HT-29 (cell line): ENCODE measurements around the gene MLLT1. TPM values are rescaled to one million over a fixed set of nuclear protein-coding genes. Genes with fewer than 3 reads are reported as not detected.

Experiments
- DNase-seq: peaks from one replicate; pipeline ENCODE4 v3.0.0-alpha.2; 2015; ENCODE audit warnings: low spot score
- total RNA-seq: library from RNA; depleted of rRNA; stranded (reverse); fragments of >200 nt; shearing (Covaris generic); gene quantifications from 2 replicates; pipeline ENCODE4 v1.2.3, GENCODE V29; 2014

MLLT1 gene
- total RNA-seq, 1 experiment from 2014 or later: 27.4 TPM

DNA sequence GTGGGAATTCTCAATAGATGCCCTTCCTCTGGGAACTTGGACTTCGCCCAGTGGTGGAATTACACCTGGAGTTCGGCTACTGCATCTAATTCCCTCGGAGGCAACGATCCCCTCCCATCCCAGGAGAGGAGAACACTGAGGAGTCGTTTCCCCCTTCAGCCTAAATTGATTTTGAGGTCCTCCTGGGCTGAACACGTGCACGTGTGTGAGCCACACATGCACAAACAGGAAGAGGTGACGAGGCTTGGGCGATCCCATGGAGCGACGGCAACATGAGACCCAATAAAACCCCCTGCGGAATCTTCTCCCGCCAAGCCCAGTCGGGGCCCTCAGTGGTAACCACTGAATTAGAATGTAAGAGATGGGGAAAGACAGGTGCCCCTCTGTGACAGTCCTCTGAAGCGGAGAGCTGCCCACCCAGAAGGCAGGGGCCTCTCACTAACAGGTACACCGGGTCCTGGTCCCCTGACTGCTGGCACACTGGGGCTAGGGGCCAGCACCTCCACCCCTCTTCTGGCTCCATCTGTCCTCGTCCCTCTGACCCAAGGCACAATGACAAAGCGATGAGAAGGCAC is 4.5 kb downstream of the MLLT1 start:
- no peak for DNase-seq

GRCh38 chr19:6274756-6275155 is 5.0 kb downstream of the MLLT1 start:
- DNase-seq: no peak

GRCh38 chr19:6273701-6274601 is 5.8 kb downstream of the MLLT1 start:
- peak; percentile 12 for DNase-seq

DNA sequence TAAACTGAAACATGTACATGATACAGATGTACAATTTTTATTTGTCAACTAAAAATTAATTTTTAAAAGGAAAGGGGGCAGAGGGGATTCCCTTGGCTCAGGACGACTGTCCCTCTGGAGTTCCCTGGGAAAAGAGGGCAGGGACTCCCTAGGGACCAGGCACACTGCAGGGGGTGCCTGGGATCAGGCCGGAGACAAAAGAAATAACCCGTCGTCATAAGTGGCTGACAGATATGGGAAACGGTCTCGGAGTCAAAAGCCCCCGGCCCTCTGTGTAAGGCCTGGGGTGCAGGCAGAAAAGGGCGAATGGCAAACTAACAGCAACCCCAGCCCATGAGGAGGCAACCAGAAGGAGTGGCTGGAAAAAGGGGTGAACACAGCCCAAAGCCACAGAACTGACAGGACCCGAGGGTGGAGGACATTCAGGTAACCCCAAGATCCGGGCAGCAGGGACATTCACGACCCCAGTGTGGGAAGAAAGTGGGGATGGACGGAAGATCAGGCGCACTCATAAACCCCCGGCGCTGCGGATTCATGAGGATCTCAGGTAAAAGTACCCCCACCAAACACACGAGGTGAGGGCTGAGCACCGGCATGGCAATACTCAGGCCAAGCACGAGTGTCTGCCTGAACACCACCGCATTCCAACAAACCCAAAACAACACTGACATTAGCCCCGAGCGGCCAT is 6.7 kb downstream of the MLLT1 start:
- DNase-seq: no peak

GRCh38 chr19:6272411-6272791 is 7.4 kb downstream of the MLLT1 start:
- no peak for DNase-seq

DNA sequence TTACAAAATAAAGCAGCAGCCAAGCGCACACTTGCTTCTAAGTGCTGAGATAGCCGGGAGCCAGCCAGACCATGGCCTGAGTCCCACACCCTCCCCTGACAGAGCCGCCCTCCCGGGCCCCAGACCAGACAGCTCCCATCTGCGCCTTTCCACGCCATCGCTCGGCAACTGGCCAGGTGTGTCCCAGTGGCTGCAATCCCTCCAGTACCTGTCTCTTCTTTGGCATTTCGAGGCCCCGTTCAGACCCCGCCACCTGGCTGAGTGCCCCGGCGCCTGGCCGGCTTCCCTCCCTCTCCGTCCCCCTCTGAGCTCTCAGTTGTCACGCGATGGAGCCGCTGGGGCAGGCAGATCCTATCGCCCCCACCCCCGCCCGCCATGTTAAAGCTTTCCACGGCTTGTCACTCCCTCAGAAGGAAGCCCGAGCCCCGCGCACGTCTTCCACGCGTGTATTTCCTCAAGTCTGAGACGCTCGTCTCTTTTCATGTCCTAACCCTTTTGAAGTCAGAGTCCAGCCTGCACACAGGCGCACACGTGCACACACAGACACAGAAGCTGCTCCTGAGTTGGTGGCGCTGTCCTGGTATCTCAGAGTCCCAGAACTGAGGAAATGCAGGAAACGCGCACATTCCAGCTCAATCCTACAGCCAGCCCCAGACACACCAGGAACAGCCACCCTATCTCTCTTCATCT is 7.9 kb downstream of the MLLT1 start:
- no peak for DNase-seq

GRCh38 chr19:6271251-6271650 is 8.5 kb downstream of the MLLT1 start:
- DNase-seq: no peak

DNA sequence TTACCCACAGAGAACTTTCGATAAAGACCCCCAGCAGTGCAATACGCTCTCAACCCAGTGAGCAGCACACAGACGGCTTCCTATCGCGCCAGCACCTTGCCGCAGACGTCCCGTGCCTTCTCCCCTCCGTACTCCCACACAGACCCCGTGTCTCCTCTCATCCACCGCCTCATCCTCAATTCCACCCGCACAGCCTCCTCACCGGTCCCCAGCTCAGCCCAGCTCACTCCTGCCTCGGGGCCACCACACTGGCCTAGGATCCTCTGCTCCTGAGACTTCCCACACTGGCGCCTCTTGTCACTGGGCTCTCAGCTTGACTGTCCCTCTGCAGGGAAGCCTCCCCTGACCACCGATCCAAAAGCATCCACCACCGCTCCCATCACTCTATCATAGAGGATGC is 9.0 kb downstream of the MLLT1 start:
- DNase-seq: no peak

- peak; percentile 42 for DNase-seq
These were observed 9.6 kb downstream of the MLLT1 start for GRCh38 chr19:6270076-6270745.

GRCh38 chr19:6269101-6269886 is 10.5 kb downstream of the MLLT1 start:
- no peak for DNase-seq

GRCh38 chr19:6268382-6268771 is 11.4 kb downstream of the MLLT1 start:
- no peak for DNase-seq

DNA sequence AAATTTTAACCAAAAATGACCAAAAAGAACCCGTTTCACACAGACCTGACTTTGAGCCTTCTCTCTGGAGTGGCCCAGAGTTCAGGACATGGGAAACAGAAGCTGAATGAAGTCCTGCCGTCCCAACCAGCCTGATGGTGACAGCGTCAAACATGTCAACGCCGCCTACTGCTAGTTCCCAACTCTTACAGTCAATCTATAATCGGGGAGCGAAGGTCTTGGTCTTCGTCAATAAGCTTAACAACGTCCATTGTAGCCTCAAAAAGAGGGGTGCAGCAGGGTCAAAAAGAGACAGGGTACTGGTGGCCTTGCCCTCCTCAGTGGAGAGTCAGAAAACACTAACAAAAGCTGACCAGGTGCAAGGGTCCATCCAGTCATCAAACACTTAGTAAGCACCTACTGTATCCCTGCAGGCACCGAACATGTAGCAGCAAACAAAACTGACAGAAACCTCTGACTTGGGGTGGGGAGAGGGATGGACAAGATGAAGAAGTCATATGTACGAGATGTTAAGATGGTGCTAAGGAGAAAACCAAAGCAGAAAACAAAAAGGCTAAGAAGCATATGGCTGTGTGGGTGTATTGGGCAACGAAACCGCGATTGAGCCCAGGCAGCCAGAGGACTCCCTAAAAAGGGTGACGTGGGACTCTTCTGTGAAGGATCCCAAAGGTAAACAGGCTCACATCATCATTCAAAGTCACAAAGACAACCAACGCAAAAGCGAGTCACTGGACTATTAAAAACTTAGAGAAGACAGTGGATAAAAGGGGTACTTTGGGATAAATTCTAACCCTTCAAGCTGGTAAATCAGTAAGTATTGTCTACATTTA is 12.0 kb downstream of the MLLT1 start:
- no peak for DNase-seq

- no peak for DNase-seq
These were observed 15.0 kb downstream of the MLLT1 start for GRCh38 chr19:6264803-6265202.

- no peak for DNase-seq
These were observed 15.9 kb downstream of the MLLT1 start for GRCh38 chr19:6263735-6264444.

GRCh38 chr19:6263306-6263705 is 16.5 kb downstream of the MLLT1 start:
- no peak for DNase-seq

- no peak for DNase-seq
These were observed 17.3 kb downstream of the MLLT1 start for GRCh38 chr19:6262519-6262918.

DNA sequence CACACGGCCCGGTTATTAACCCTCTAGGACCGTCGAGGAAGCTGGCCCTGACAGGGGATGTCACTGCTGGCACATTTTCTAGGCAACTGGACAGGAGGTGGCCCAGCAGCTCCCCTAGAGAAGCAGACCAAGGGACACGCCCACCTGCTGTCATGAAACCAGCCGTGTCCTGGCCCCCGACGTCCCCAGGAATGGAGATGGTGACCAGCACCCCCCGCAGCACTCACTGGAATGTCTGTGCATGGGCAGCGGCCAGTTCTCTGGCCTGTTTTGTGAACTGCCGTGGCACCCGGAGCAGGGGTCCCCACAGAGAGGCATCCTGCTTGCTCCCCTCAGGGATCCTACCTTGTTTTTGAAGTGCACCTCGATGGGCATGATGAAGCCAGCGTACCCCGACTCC is 17.9 kb downstream of the MLLT1 start:
- no peak for DNase-seq

DNA sequence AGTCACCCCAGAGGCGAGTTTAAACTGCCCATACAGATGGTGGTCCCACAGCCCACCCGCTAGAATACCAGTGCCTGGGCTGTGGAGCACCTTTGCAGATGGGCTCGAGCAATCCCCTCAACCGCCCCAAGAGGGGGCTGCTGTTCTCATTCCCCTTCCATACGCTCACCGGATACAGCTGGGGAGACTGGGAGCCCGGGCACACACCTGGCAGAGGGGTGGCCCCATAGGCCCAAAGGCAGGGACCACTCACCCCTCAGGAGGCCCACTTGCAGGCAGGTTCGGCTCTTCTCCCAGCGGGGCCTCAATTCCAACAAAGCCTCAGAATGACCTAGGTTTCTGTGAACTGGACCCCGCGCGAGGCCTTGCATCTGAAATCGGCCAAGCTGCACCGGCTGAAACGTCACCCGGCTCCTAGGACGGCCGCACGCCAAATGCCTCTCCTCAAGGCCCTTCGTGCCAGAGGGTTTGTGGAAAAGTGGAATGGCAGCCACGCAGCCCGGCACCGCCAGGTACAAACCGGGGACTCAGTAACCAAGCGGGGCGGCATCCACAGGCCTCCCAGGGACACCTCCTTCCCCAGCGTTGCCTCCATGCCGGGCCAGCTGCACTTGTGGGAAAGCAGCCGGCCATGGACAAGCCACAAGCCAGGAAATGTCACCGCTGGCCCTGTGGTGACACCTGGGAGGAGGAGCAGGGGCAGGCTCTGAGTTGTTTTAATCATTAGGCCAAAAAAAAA is 18.7 kb downstream of the MLLT1 start:
- DNase-seq: no peak
